Mammary epithelial cell (primary cell): ENCODE data around the gene FANCI.

ENCODE experiments used
- EZH2 ChIP-seq: IDR thresholded peaks from 2 replicates; pipeline ENCODE4 v1.6.1; 2012; ENCODE audit warnings: low read length, inconsistent platforms, borderline replicate concordance
- TF ChIP-seq, protein P1 (sequence below), 2 donors: IDR thresholded peaks in 1 of 2; conservative IDR thresholded peaks in 1 of 2; 2 replicates each; pipeline ENCODE4 v1.5.1; 2011 to 2012; ENCODE audit warnings: inconsistent platforms in 2 of 2, low read length in 2 of 2, mild to moderate bottlenecking in 2 of 2, control low read depth in 1 of 2, low read depth in 1 of 2; ENCODE audit not compliant: insufficient read depth in 1 of 2; ENCODE audit errors: extremely low read depth in 1 of 2

DNA sequence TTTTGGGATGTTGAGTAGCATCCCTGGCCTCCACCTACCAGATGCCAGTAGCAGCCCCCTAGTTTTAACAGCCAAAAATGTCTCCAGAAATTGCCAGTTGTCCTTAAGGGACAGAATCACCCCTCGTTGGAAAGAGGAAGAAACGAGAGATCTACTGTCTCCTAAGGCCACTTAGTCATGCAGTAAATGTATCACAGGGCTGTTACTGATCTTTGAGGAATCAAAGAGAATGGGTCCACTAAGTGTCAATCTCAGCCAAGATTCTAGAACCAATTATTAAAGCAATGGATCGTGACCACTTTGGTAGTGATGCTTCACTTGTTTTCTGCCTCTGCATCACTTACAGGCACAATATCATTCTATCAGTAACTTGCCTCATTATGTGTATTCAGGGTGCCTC, 64.5 kb downstream of the FANCI start:
- TF ChIP-seq, protein P1, sequence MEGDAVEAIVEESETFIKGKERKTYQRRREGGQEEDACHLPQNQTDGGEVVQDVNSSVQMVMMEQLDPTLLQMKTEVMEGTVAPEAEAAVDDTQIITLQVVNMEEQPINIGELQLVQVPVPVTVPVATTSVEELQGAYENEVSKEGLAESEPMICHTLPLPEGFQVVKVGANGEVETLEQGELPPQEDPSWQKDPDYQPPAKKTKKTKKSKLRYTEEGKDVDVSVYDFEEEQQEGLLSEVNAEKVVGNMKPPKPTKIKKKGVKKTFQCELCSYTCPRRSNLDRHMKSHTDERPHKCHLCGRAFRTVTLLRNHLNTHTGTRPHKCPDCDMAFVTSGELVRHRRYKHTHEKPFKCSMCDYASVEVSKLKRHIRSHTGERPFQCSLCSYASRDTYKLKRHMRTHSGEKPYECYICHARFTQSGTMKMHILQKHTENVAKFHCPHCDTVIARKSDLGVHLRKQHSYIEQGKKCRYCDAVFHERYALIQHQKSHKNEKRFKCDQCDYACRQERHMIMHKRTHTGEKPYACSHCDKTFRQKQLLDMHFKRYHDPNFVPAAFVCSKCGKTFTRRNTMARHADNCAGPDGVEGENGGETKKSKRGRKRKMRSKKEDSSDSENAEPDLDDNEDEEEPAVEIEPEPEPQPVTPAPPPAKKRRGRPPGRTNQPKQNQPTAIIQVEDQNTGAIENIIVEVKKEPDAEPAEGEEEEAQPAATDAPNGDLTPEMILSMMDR (conservative IDR thresholded peaks at IDR 0.05 in 1 of 2, IDR thresholded peaks at IDR 0.05 in 1 of 2; ENCODE audit: extremely low read depth in 1 of 2, insufficient read depth in 1 of 2, low read depth in 1 of 2, low read length in 2 of 2) = no peak
- TF ChIP-seq EZH2 = no peak
